PC-9 (cell line): Measurements from ENCODE around the gene SOX2.

Experiments used
- EZH2 ChIP-seq: fragments of 200-600 bp; sonication (generic); IDR thresholded peaks from 2 replicates; pipeline ENCODE4 v1.8.0; 2017; ENCODE audit warnings: antibody characterized with exemption, low read depth
- TF ChIP-seq, protein P1 (sequence below): fragments of 200-600 bp; sonication (generic); conservative IDR thresholded peaks from 2 replicates; pipeline ENCODE4 v1.6.1; 2017; ENCODE audit warnings: mixed run types, antibody characterized with exemption, mild to moderate bottlenecking, moderate library complexity

- TF ChIP-seq, protein P1, sequence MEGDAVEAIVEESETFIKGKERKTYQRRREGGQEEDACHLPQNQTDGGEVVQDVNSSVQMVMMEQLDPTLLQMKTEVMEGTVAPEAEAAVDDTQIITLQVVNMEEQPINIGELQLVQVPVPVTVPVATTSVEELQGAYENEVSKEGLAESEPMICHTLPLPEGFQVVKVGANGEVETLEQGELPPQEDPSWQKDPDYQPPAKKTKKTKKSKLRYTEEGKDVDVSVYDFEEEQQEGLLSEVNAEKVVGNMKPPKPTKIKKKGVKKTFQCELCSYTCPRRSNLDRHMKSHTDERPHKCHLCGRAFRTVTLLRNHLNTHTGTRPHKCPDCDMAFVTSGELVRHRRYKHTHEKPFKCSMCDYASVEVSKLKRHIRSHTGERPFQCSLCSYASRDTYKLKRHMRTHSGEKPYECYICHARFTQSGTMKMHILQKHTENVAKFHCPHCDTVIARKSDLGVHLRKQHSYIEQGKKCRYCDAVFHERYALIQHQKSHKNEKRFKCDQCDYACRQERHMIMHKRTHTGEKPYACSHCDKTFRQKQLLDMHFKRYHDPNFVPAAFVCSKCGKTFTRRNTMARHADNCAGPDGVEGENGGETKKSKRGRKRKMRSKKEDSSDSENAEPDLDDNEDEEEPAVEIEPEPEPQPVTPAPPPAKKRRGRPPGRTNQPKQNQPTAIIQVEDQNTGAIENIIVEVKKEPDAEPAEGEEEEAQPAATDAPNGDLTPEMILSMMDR = no peak
- TF ChIP-seq EZH2 = no peak
These were observed 15.8 kb downstream of the SOX2 start for GRCh38 chr3:181727341-181728032.
